SK-N-SH treated with all-trans-retinoic acid at 6 μM for 48 hours (cell line): ENCODE results near the gene CLN6.

ENCODE experiments used
- ATAC-seq: fragments of 200-7000 bp; cut with Tn5 transposase; 3 replicates; pipeline ENCODE4 v1.9.1; 2020; ENCODE audit warnings: mild to moderate bottlenecking, moderate library complexity
- ARNTL ChIP-seq: fragments of 450-650 bp; formaldehyde crosslinking; IDR thresholded peaks from 2 replicates; pipeline ENCODE4 v1.5.0; 2020; ENCODE audit warnings: low read depth, mild to moderate bottlenecking, moderate library complexity, borderline replicate concordance
- BACH2 ChIP-seq: fragments of 250-450 bp; sonication (Bioruptor Pico); IDR thresholded peaks from 2 replicates; pipeline ENCODE4 v1.9.0; 2021; ENCODE audit warnings: mild to moderate bottlenecking, borderline replicate concordance
- CREB5 ChIP-seq: fragments of 250-450 bp; sonication (Bioruptor Pico); IDR thresholded peaks from 2 replicates; pipeline ENCODE4 v1.5.1; 2020; ENCODE audit warnings: low read depth, mild to moderate bottlenecking, moderate library complexity
- CSDC2 ChIP-seq: fragments of 250-450 bp; sonication (Bioruptor Pico); IDR thresholded peaks from 2 replicates; pipeline ENCODE4 v1.5.0; 2020; ENCODE audit warnings: mild to moderate bottlenecking, moderate library complexity
- CSRNP3 ChIP-seq: fragments of 250-450 bp; sonication (Bioruptor Pico); IDR thresholded peaks from 2 replicates; pipeline ENCODE4 v1.5.1; 2021; ENCODE audit warnings: mild to moderate bottlenecking, moderate library complexity
- ESRRG ChIP-seq: fragments of 250-450 bp; sonication (Bioruptor Pico); IDR thresholded peaks from 2 replicates; pipeline ENCODE4 v1.6.1; 2021; ENCODE audit warnings: mild to moderate bottlenecking
- GLIS3 ChIP-seq: fragments of 250-450 bp; sonication (Bioruptor Pico); IDR thresholded peaks from 2 replicates; pipeline ENCODE4 v1.5.0; 2020; ENCODE audit warnings: mild to moderate bottlenecking, moderate library complexity
- ISL1 ChIP-seq: fragments of 250-450 bp; sonication (Bioruptor Pico); IDR thresholded peaks from 2 replicates; pipeline ENCODE4 v2.1.2; 2022; ENCODE audit warnings: mild to moderate bottlenecking, moderate library complexity
- OSR1 ChIP-seq: fragments of 250-450 bp; sonication (Bioruptor Pico); IDR thresholded peaks from 2 replicates; pipeline ENCODE4 v1.8.0; 2022; ENCODE audit warnings: moderate library complexity, mild to moderate bottlenecking, inconsistent platforms
- PATZ1 ChIP-seq: fragments of 250-450 bp; sonication (Bioruptor Pico); IDR thresholded peaks from 2 replicates; pipeline ENCODE4 v1.8.0; 2020; ENCODE audit warnings: mild to moderate bottlenecking, moderate library complexity, borderline replicate concordance
- POU6F1 ChIP-seq: fragments of 250-450 bp; sonication (Bioruptor Pico); IDR thresholded peaks from 2 replicates; pipeline ENCODE4 v1.8.0; 2021; ENCODE audit warnings: low read depth, mild to moderate bottlenecking, moderate library complexity, borderline replicate concordance
- PPARA ChIP-seq: fragments of 250-450 bp; sonication (Bioruptor Pico); IDR thresholded peaks from 2 replicates; pipeline ENCODE4 v1.5.0; 2020; ENCODE audit warnings: mild to moderate bottlenecking, borderline replicate concordance
- RARB ChIP-seq: fragments of 250-450 bp; sonication (Bioruptor Pico); IDR thresholded peaks from 2 replicates; pipeline ENCODE4 v1.8.0; 2021; ENCODE audit warnings: mild to moderate bottlenecking, moderate library complexity
- SNAI2 ChIP-seq: fragments of 250-450 bp; sonication (Bioruptor Pico); IDR thresholded peaks from 2 replicates; pipeline ENCODE4 v1.5.0; 2020; ENCODE audit warnings: mild to moderate bottlenecking, moderate library complexity
- TCF4 ChIP-seq: fragments of 250-450 bp; sonication (Bioruptor Pico); IDR thresholded peaks from 2 replicates; pipeline ENCODE4 v1.8.0; 2021; ENCODE audit warnings: mild to moderate bottlenecking, moderate library complexity, borderline replicate concordance
- TOX ChIP-seq: fragments of 250-450 bp; sonication (Bioruptor Pico); IDR thresholded peaks from 2 replicates; pipeline ENCODE4 v1.8.0; 2021; ENCODE audit warnings: mild to moderate bottlenecking, moderate library complexity, borderline replicate concordance
- TSHZ2 ChIP-seq: fragments of 250-450 bp; sonication (Bioruptor Pico); IDR thresholded peaks from 2 replicates; pipeline ENCODE4 v1.5.0; 2020; ENCODE audit warnings: mild to moderate bottlenecking, moderate library complexity
- ZC3H10 ChIP-seq: fragments of 250-450 bp; sonication (Bioruptor Pico); IDR thresholded peaks from 2 replicates; pipeline ENCODE4 v1.5.1; 2021; ENCODE audit warnings: mild to moderate bottlenecking, moderate library complexity
- ZFP3 ChIP-seq: fragments of 250-450 bp; sonication (Bioruptor Pico); IDR thresholded peaks from 2 replicates; pipeline ENCODE4 v1.5.0; 2020; ENCODE audit warnings: mild to moderate bottlenecking, moderate library complexity
- ZFP30 ChIP-seq: fragments of 450-650 bp; formaldehyde crosslinking; IDR thresholded peaks from 2 replicates; pipeline ENCODE4 v1.5.0; 2022; ENCODE audit warnings: mild to moderate bottlenecking, moderate library complexity
- ZNF70 ChIP-seq: fragments of 450-650 bp; formaldehyde crosslinking; IDR thresholded peaks from 2 replicates; pipeline ENCODE4 v1.5.0; 2020; ENCODE audit warnings: mild to moderate bottlenecking, moderate library complexity
- ZNF8 ChIP-seq: fragments of 450-650 bp; formaldehyde crosslinking; IDR thresholded peaks from 2 replicates; pipeline ENCODE4 v1.5.0; 2020; ENCODE audit warnings: mild to moderate bottlenecking, moderate library complexity

The CLN6 gene

GRCh38 chr15:68229386-68230156 is at the start of gene CLN6:
CLN6 (minus strand) TSS chr15:68229728; CDS start chr15:68229584, 144 bp downstream.
- peak; percentile 90 for ATAC-seq
- 0 out of 2 replicates have a peak, but pooled peaks have one; percentile 25 for TF ChIP-seq TSHZ2 (CRISPR knock-in tag)
- no peak for TF ChIP-seq PPARA
- TF ChIP-seq ARNTL, result peak; percentile 96
- TF ChIP-seq ZNF70 (CRISPR knock-in tag), result no peak
- peak; percentile 79 for TF ChIP-seq TCF4 (CRISPR knock-in tag)

GRCh38 chr15:68278595-68279405 is 49.3 kb upstream of the CLN6 start:
- no peak for TF ChIP-seq CSRNP3 (CRISPR knock-in tag)
- TF ChIP-seq ZNF70 (CRISPR knock-in tag), result no peak
- no peak for TF ChIP-seq GLIS3 (CRISPR knock-in tag)
- TF ChIP-seq SNAI2 (CRISPR knock-in tag), result no peak
- no peak for TF ChIP-seq PPARA
- TF ChIP-seq OSR1 (CRISPR knock-in tag), result no peak
- no peak for TF ChIP-seq POU6F1 (CRISPR knock-in tag)
- no peak for TF ChIP-seq ZNF8 (CRISPR knock-in tag)
- TF ChIP-seq ZFP3, result no peak
- TF ChIP-seq RARB (CRISPR knock-in tag), result no peak
- TF ChIP-seq CREB5 (CRISPR knock-in tag), result no peak
- TF ChIP-seq BACH2 (CRISPR knock-in tag), result no peak
- no peak for TF ChIP-seq ARNTL
- TF ChIP-seq ZC3H10 (CRISPR knock-in tag), result no peak
- TF ChIP-seq ZFP30 (CRISPR knock-in tag), result no peak
- TF ChIP-seq ESRRG (CRISPR knock-in tag), result no peak
- TF ChIP-seq ISL1 (CRISPR knock-in tag), result no peak
- peak; percentile 12 for ATAC-seq

DNA sequence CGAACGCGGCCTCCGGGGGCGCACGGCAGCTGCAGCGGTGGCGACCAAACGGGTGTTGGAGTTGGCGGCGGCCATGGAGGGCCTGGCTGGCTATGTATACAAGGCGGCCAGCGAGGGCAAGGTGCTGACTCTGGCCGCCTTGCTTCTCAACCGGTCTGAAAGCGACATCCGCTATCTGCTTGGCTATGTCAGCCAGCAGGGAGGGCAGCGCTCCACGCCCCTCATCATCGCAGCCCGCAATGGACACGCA is 48.7 kb upstream of the CLN6 start:
- no peak for ATAC-seq
- TF ChIP-seq GLIS3 (CRISPR knock-in tag), result no peak

- ATAC-seq, result peak; percentile 84
- TF ChIP-seq RARB (CRISPR knock-in tag) (no peak), TCF4 (CRISPR knock-in tag) (no peak), ESRRG (CRISPR knock-in tag) (peak; percentile 81; the same call in 1 of the 2 replicates), ZFP3 (peak; percentile 28), CSRNP3 (CRISPR knock-in tag) (no peak), ARNTL (no peak), CSDC2 (CRISPR knock-in tag) (no peak), ISL1 (CRISPR knock-in tag) (no peak), TOX (CRISPR knock-in tag) (no peak), OSR1 (CRISPR knock-in tag) (no peak), PATZ1 (CRISPR knock-in tag) (no peak), ZC3H10 (CRISPR knock-in tag) (no peak), ZNF70 (CRISPR knock-in tag) (no peak)
Observed at GRCh38 chr15:68277603-68278344, 48.2 kb upstream of the CLN6 start, which contains the start of gene FEM1B. FEM1B (plus strand) TSS chr15:68277745; CDS start chr15:68278418, 673 bp downstream.
